HEK293 (cell line): ENCODE measurements around the gene PRKCE.

ENCODE experiments used
- CTCF ChIA-PET: fragments of 350-600 bp; formaldehyde crosslinking; extraction: SDS; loops from one replicate; lab custom pipeline; 2021; ENCODE audit warnings: antibody characterized with exemption; lab: Yijun Ruan, JAX
- POLR2A ChIA-PET: fragments of 300-600 bp; formaldehyde crosslinking; extraction: SDS; loops from one replicate; lab custom pipeline; 2020; ENCODE audit warnings: antibody characterized with exemption, inconsistent platforms; lab: Yijun Ruan, JAX
- H3K27ac ChIP-seq: fragments of 200-500 bp; sonication (Bioruptor generic); 2 replicates; pipeline ENCODE4 v1.5.1; 2014; ENCODE audit warnings: low read depth, low read length, control low read depth, inconsistent platforms; ENCODE audit errors: extremely low read depth
- H3K36me3 ChIP-seq, 2 experiments: fragments of 200-500 bp in 1 of 2; sonication (Bioruptor generic) in 1 of 2; 1 replicate in 1 of 2; 2 replicates in 1 of 2; pipeline ENCODE4 v1.5.1; 2014 to 2017; ENCODE audit warnings: inconsistent platforms in 2 of 2, low read length in 2 of 2; ENCODE audit not compliant: control insufficient read depth in 2 of 2, insufficient read depth in 1 of 2
- H3K4me1 ChIP-seq: fragments of 200-500 bp; sonication (Bioruptor generic); 2 replicates; pipeline ENCODE4 v1.5.1; 2014; ENCODE audit warnings: mild to moderate bottlenecking, low read length, inconsistent platforms; ENCODE audit not compliant: control insufficient read depth, insufficient read depth
- H3K4me3 ChIP-seq: 2 replicates; pipeline ENCODE4 v1.5.1; 2011; ENCODE audit warnings: low read depth, mild to moderate bottlenecking, control low read depth, low read length, moderate library complexity
- H3K9me3 ChIP-seq: fragments of 200-500 bp; sonication (Bioruptor generic); 2 replicates; pipeline ENCODE4 v1.5.1; 2014; ENCODE audit warnings: low read depth, low read length, inconsistent platforms; ENCODE audit not compliant: control insufficient read depth, insufficient read depth
- BCL11A ChIP-seq: fragments of 450-650 bp; formaldehyde crosslinking; IDR thresholded peaks from 2 replicates; pipeline ENCODE4 v1.5.1; 2016; ENCODE audit warnings: low read depth, missing biosample characterization, missing genetic modification characterization
- FEZF1 ChIP-seq: fragments of 450-650 bp; formaldehyde crosslinking; IDR thresholded peaks from 2 replicates; pipeline ENCODE4 v1.5.1; 2016; ENCODE audit warnings: missing biosample characterization, missing genetic modification characterization
- GLI4 ChIP-seq: fragments of 450-650 bp; formaldehyde crosslinking; IDR thresholded peaks from 2 replicates; pipeline ENCODE4 v1.5.1; 2016; ENCODE audit warnings: missing biosample characterization, missing genetic modification characterization
- HOXA7 ChIP-seq: sonication (generic); formaldehyde crosslinking; IDR thresholded peaks from 2 replicates; pipeline ENCODE4 v1.8.1; 2022; ENCODE audit warnings: missing genetic modification reagents, borderline replicate concordance
- KLF17 ChIP-seq: fragments of 450-650 bp; formaldehyde crosslinking; IDR thresholded peaks from 2 replicates; pipeline ENCODE4 v1.5.1; 2016; ENCODE audit warnings: missing biosample characterization, missing genetic modification characterization
- PRDM6 ChIP-seq: fragments of 450-650 bp; formaldehyde crosslinking; IDR thresholded peaks from 2 replicates; pipeline ENCODE4 v1.5.1; 2017; ENCODE audit warnings: missing biosample characterization, missing genetic modification characterization
- TRIM28 ChIP-seq: IDR thresholded peaks from 2 replicates; pipeline ENCODE4 v1.6.1; 2011; ENCODE audit warnings: low read length, control low read depth, borderline replicate concordance
- ZNF112 ChIP-seq: fragments of 450-650 bp; formaldehyde crosslinking; IDR thresholded peaks from 2 replicates; pipeline ENCODE4 v1.5.0; 2017; ENCODE audit warnings: missing biosample characterization, missing genetic modification characterization
- ZNF184 ChIP-seq: fragments of 450-650 bp; IDR thresholded peaks from 2 replicates; pipeline ENCODE4 v1.5.1; 2018; ENCODE audit warnings: missing biosample characterization, mild to moderate bottlenecking, missing genetic modification characterization
- ZNF280D ChIP-seq: fragments of 450-650 bp; formaldehyde crosslinking; IDR thresholded peaks from 2 replicates; pipeline ENCODE4 v1.5.1; 2016; ENCODE audit warnings: missing biosample characterization, missing genetic modification characterization
- ZNF292 ChIP-seq: fragments of 450-650 bp; formaldehyde crosslinking; IDR thresholded peaks from 2 replicates; pipeline ENCODE4 v1.5.1; 2016; ENCODE audit warnings: low read depth, missing biosample characterization, missing genetic modification characterization, borderline replicate concordance
- ZNF324 ChIP-seq: fragments of 450-650 bp; formaldehyde crosslinking; IDR thresholded peaks from 2 replicates; pipeline ENCODE4 v1.5.1; 2016; ENCODE audit warnings: missing biosample characterization, missing genetic modification characterization
- ZNF341 ChIP-seq: fragments of 450-650 bp; formaldehyde crosslinking; IDR thresholded peaks from 2 replicates; pipeline ENCODE4; 2016; ENCODE audit warnings: low read depth, missing biosample characterization, missing genetic modification characterization
- ZNF362 ChIP-seq: fragments of 450-650 bp; formaldehyde crosslinking; IDR thresholded peaks from 2 replicates; pipeline ENCODE4 v1.5.1; 2016; ENCODE audit warnings: missing biosample characterization, missing genetic modification characterization
- ZNF449 ChIP-seq: fragments of 450-650 bp; formaldehyde crosslinking; IDR thresholded peaks from 2 replicates; pipeline ENCODE4 v1.5.1; 2017; ENCODE audit warnings: missing biosample characterization, mild to moderate bottlenecking, missing genetic modification characterization, moderate library complexity
- ZNF529 ChIP-seq: fragments of 450-650 bp; formaldehyde crosslinking; IDR thresholded peaks from 2 replicates; pipeline ENCODE4 v1.5.1; 2017; ENCODE audit warnings: missing genetic modification characterization, missing biosample characterization; ENCODE audit not compliant: insufficient replicate concordance
- ZNF560 ChIP-seq: fragments of 450-650 bp; formaldehyde crosslinking; IDR thresholded peaks from 2 replicates; pipeline ENCODE4 v1.5.1; 2017; ENCODE audit warnings: missing biosample characterization, missing genetic modification characterization, borderline replicate concordance
- ZNF561 ChIP-seq: fragments of 450-650 bp; IDR thresholded peaks from 2 replicates; pipeline ENCODE4 v1.5.1; 2018; ENCODE audit warnings: missing biosample characterization, missing genetic modification characterization, borderline replicate concordance
- ZNF610 ChIP-seq: fragments of 450-650 bp; formaldehyde crosslinking; IDR thresholded peaks from 2 replicates; pipeline ENCODE4 v1.5.1; 2016; ENCODE audit warnings: missing biosample characterization, missing genetic modification characterization, borderline replicate concordance

The PRKCE gene

GRCh38 chr2:46029332-46029811 lies 377.9 kb downstream of the PRKCE start:
- TF ChIP-seq PRDM6 (tag by site-specific recombination) (0 out of 2 replicates have a peak, but pooled peaks have one; percentile 19), ZNF112 (no peak), KLF17 (tag by site-specific recombination) (no peak), TRIM28 (0 out of 2 replicates have a peak, but pooled peaks have one; percentile 15)
- ChIA-PET CTCF (interaction anchor here (0.6 to 1.7 kb wide), 8 partner anchors 9 to 634 kb away, joined by 3 to 7 read pairs (median 4); no protein-coding TSS in a partner anchor), POLR2A (no interaction called here)
- H3K36me3 ChIP-seq, result no peaks in the 10 kb centered on the region; a peak in 1 of 3 replicates
- H3K27ac ChIP-seq, result no peak overlapping the region
- H3K4me1 ChIP-seq, result peaks cover 2% of the 10 kb centered on the region
- H3K4me3 ChIP-seq, result no peak overlapping the region
- no peaks in the 10 kb centered on the region for H3K9me3 ChIP-seq

- ChIA-PET CTCF (interaction anchor here (0.8 to 1.7 kb wide), 7 partner anchors 8 to 620 kb away, joined by 3 to 7 read pairs (median 3); no protein-coding TSS in a partner anchor), POLR2A (no interaction called here)
- Histone ChIP-seq H3K4me3 (no peak overlapping the region), H3K4me1 (peaks cover 2% of the 10 kb centered on the region), H3K9me3 (no peaks in the 10 kb centered on the region), H3K36me3 (no peaks in the 10 kb centered on the region; a peak in 1 of 3 replicates), H3K27ac (no peak overlapping the region)
- TF ChIP-seq PRDM6 (tag by site-specific recombination) (no peak), ZNF561 (tag by site-specific recombination) (no peak), ZNF341 (tag by site-specific recombination) (peak; percentile 94)
Observed at GRCh38 chr2:46030330-46030729, 378.9 kb downstream of the PRKCE start.

- H3K4me3 ChIP-seq, result no peak overlapping the region
- H3K9me3 ChIP-seq, result no peaks in the 10 kb centered on the region
- no peak overlapping the region for H3K27ac ChIP-seq
- POLR2A ChIA-PET, result interaction anchor here (0.7 kb wide), 1 partner anchor 177 kb away, joined by 5 read pairs; no protein-coding TSS in a partner anchor
- H3K4me1 ChIP-seq, result peaks cover 2% of the 10 kb centered on the region
- CTCF ChIA-PET, result interaction anchor here (0.7 kb wide), 2 partner anchors 24 to 638 kb away, joined by 3 read pairs; no protein-coding TSS in a partner anchor
- H3K36me3 ChIP-seq, result no peaks in the 10 kb centered on the region
- TF ChIP-seq FEZF1 (no peak), ZNF292 (tag by site-specific recombination) (no peak), ZNF560 (tag by site-specific recombination) (no peak), ZNF280D (tag by site-specific recombination) (no peak), ZNF449 (tag by site-specific recombination) (no peak), ZNF324 (tag by site-specific recombination) (no peak), ZNF610 (tag by site-specific recombination) (no peak), ZNF184 (tag by site-specific recombination) (no peak), BCL11A (no peak), HOXA7 (CRISPR knock-in tag) (no peak), ZNF362 (no peak), GLI4 (no peak), ZNF529 (tag by site-specific recombination) (no peak)
Observed at GRCh38 chr2:46032161-46032813, 380.8 kb downstream of the PRKCE start.
